ENCODE data around the gene NDUFAF8.

Gene NDUFAF8

GRCh38 chr17:81231766-81232581, 7.1 kb upstream of the NDUFAF8 start:
- DNase-seq (ENCODE audit: low spot score), result no peak
- no peak for TF ChIP-seq CTCF (conservative IDR thresholded peaks at IDR 0.05; ENCODE audit: low read depth)
- ChIA-PET CTCF (interaction anchor here (0.6 to 1.0 kb wide), 2 partner anchors 87 to 253 kb away, joined by 3 read pairs; no protein-coding TSS in a partner anchor), POLR2A (ENCODE audit: low non-redundant PET) (no interaction called here)
- peak overlapping the region; percentile 14; the same call in 1 of the 2 replicates for H3K27ac ChIP-seq

GRCh38 chr17:81232616-81233241, 6.4 kb upstream of the NDUFAF8 start:
- CTCF ChIA-PET, result interaction anchor here (1.0 kb wide), 1 partner anchor 252 kb away, joined by 3 read pairs; no protein-coding TSS in a partner anchor
- no peak for DNase-seq (ENCODE audit: low spot score)
- POLR2A ChIA-PET (ENCODE audit: low non-redundant PET), result no interaction called here
- TF ChIP-seq CTCF (conservative IDR thresholded peaks at IDR 0.05; ENCODE audit: low read depth), result no peak
- no peak overlapping the region for H3K27ac ChIP-seq

GRCh38 chr17:81233316-81233715, 5.8 kb upstream of the NDUFAF8 start:
- DNase-seq (ENCODE audit: low spot score), result no peak
- TF ChIP-seq CTCF (conservative IDR thresholded peaks at IDR 0.05; ENCODE audit: low read depth), result no peak
- ChIA-PET CTCF (no interaction called here), POLR2A (ENCODE audit: low non-redundant PET) (no interaction called here)
- H3K27ac ChIP-seq, result no peak overlapping the region

GRCh38 chr17:81233811-81234505, 5.2 kb upstream of the NDUFAF8 start:
- CTCF ChIA-PET, result interaction anchor here (0.6 kb wide), 1 partner anchor 9 kb away, joined by 4 read pairs; no protein-coding TSS in a partner anchor

GRCh38 chr17:81234506-81234855, 4.6 kb upstream of the NDUFAF8 start:
- no peak for TF ChIP-seq CTCF (conservative IDR thresholded peaks at IDR 0.05; ENCODE audit: low read depth)
- ChIA-PET CTCF (no interaction called here), POLR2A (ENCODE audit: low non-redundant PET) (no interaction called here)
- 0 out of 2 replicates have a peak overlapping the region, but pooled peaks have one; percentile 7 for H3K27ac ChIP-seq
- DNase-seq (ENCODE audit: low spot score), result no peak

More at GRCh38 chr17:81233811-81234505, 5.2 kb upstream of the NDUFAF8 start:
- DNase-seq (ENCODE audit: low spot score), result no peak
- no peak for TF ChIP-seq CTCF (conservative IDR thresholded peaks at IDR 0.05; ENCODE audit: low read depth)
- H3K27ac ChIP-seq, result 0 out of 2 replicates have a peak overlapping the region, but pooled peaks have one; percentile 7
- POLR2A ChIA-PET (ENCODE audit: low non-redundant PET), result interaction anchor here (0.6 kb wide), 1 partner anchor 15 kb away, joined by 3 read pairs; no protein-coding TSS in a partner anchor
